Fibroblast of villous mesenchyme (primary cell): ENCODE measurements around the gene IL1RAP. TPM values are rescaled to one million over a fixed set of nuclear protein-coding genes. Genes with fewer than 3 reads are reported as not detected.

ENCODE experiments used
- DNase-seq: peaks from one replicate; pipeline ENCODE4 v3.0.0-alpha.2; 2010; ENCODE audit warnings: low read depth
- H3K4me3 ChIP-seq: 2 replicates; pipeline ENCODE4 v1.5.1; 2011; ENCODE audit warnings: low read depth, mild to moderate bottlenecking, low read length
- CTCF ChIP-seq: IDR thresholded peaks from 2 replicates; pipeline ENCODE4 v1.5.1; 2012; ENCODE audit warnings: low read depth, mild to moderate bottlenecking, low read length; ENCODE audit not compliant: insufficient read depth
- total RNA-seq: library from RNA; depleted of rRNA; stranded (reverse); fragments of >200 nt; gene quantifications from 2 replicates; pipeline ENCODE4 v1.2.3, GENCODE V29; 2012

The IL1RAP gene
- total RNA-seq, 1 donor, result 28.1 TPM

- no peak for DNase-seq
- H3K4me3 ChIP-seq, result no peak overlapping the region
- TF ChIP-seq CTCF, result no peak
These were observed 66.5 kb downstream of the IL1RAP start for GRCh38 chr3:190580417-190580816.

- DNase-seq, result peak; percentile 61
- no peak overlapping the region for H3K4me3 ChIP-seq
- no peak for TF ChIP-seq CTCF
These were observed 67.2 kb downstream of the IL1RAP start for GRCh38 chr3:190581041-190581541.

GRCh38 chr3:190582667-190583066 lies 68.8 kb downstream of the IL1RAP start:
- no peak for DNase-seq
- TF ChIP-seq CTCF, result no peak
- H3K4me3 ChIP-seq, result no peak overlapping the region

GRCh38 chr3:190585805-190586630 lies 72.1 kb downstream of the IL1RAP start:
- no peak overlapping the region for H3K4me3 ChIP-seq
- DNase-seq, result peak; percentile 95
- no peak for TF ChIP-seq CTCF

GRCh38 chr3:190586631-190587011 lies 72.7 kb downstream of the IL1RAP start:
- TF ChIP-seq CTCF, result no peak
- peak; percentile 64 for DNase-seq
- H3K4me3 ChIP-seq, result no peak overlapping the region

GRCh38 chr3:190588570-190588969 lies 74.7 kb downstream of the IL1RAP start:
- no peak for DNase-seq
- no peak overlapping the region for H3K4me3 ChIP-seq
- TF ChIP-seq CTCF, result no peak
